Measurements from ENCODE around the gene METTL5.
"Not testable (repeated sequence)": the region's sequence is repeated elsewhere in the genome, so short reads cannot be mapped to it uniquely, and the experiment has no call there.

METTL5 gene

DNA sequence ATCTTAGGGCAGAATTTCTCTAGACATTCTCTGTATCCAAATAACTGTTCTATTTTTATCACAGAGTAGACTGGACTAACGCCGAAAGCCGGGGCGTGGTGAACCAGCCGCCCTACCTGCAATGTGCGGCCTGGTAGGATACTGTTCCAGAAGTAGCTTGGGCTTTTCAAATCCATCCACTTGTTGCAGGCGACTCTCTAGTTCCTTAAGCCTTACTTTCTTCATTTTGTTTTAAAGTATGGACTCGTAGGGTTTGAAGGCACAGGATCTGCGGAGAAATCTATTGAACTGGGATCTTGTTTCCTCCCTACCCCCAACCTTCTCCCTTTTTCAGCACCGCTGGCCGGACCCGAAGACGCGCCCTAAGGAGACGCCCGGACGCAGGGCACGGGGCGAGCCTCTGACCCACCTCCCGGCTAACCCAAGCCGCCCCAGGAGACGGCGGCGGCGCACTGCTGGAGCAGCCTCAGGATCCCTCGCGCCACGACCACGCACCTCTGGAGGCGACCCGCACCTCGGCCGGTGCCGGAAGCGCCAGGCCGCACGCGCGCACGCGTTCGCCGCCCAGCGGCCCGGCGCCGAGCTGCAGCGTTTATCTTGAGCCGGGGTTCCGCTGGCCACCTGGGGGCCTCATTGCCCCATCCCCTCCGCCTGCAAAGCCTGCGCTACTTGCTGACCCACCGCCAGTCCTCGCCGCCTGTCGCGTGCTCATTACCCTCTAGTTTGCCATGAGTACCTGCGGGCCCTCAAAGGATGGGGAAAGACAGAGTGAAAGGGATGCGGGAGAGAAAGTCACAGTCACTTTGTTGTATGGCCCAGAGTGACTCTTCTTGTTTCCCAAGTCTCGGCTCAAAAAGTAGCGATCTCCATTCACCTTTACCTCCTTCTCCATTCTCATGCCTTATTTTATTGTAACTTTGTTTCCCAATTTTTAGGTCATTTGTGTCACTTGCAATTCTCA, at the start of gene METTL5:
TSS of gene METTL5 (minus strand) at position 533 of the 961 bp plus-strand sequence. CDS start at position 225, 308 bp downstream.
- peak; percentile 69 for DNase-seq

DNA sequence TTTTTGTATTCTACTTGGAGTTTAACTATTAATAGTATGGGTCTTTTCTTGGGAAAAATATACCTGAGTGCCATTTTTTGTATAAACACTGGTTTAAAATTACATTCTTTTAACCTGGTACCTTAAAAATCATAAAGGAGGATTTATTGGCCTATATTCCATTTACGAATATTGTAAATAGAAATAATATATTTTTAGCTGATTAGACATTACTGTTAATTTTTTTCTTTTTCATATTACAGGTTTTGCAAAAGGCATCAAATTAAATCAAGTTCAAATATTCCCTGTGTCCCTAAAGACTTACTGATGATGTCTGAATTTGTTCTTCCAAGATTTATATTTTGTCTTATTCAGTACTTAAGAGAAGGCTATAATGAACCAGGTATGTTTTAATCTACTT, 47.3 kb upstream of the METTL5 start:
- no peak for DNase-seq

- not testable (repeated sequence) for DNase-seq
Measured at GRCh38 chr2:169871369-169871768, 46.7 kb upstream of the METTL5 start.

DNA sequence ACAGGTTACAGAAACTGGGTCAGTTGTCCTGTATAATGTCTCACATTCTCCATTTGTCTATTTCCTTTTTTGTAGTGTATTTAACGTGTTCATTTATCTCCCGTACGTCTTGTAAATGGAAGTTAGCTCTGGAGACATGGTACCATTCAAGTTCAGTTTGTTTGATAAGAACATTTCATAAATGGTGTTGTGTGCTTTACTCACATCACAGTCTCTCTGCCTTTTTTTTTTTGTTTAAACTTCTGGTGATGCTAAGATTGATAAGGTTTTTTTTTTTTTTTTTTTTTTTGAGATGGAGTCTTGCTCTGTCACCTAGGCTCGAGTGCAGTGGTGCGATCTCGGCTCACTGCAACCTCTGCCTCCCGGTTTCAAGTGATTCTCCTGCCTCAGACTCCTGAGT, 44.2 kb upstream of the METTL5 start:
- DNase-seq, result no peak

GRCh38 chr2:169867579-169867978, 42.9 kb upstream of the METTL5 start:
- DNase-seq, result no peak

- DNase-seq, result not testable (repeated sequence)
Measured at GRCh38 chr2:169866230-169866629, 41.5 kb upstream of the METTL5 start.

DNA sequence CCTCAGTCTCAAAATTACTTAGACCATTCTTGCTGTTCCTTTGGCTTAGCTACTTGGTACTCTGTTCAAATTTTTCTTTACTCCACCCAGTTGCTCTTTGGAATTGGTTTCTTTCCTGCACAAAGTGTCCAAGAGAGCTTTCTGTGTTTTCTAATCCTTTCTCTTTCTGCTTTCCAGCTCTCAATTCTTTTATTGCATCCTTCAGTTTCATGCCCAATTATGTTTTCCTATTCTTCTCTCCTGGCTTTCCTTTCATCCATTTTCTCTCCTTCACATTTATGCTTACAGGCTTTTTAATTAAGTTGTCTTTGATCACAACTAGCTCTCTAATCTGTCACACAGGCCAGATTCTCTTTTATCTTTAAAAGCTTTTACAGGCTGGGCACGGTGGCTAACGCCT, 40.8 kb upstream of the METTL5 start:
- DNase-seq, result no peak

GRCh38 chr2:169862816-169863215, 38.1 kb upstream of the METTL5 start:
- DNase-seq, result no peak

DNA sequence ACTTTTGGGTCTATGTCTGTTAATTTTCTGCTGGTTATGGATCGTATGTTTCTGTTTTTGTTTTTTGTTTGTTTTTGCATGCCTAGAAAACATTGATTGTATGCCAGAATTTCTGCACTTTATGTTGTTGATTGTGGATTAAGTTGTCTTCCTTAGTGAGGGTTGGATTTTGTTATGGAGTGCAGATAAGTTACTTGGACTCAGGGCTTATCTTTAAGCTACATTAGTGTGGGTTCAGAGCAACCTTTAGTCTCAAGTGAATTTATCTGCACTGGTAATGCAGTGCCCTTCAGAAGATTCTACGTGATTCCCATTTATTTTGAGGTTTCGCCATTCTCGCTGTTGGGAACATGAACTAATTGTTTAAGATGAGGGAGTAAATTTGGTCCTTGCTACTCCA, 35.4 kb upstream of the METTL5 start:
- no peak for DNase-seq

GRCh38 chr2:169859423-169859822, 34.7 kb upstream of the METTL5 start:
- no peak for DNase-seq

GRCh38 chr2:169855281-169856258, 30.9 kb upstream of the METTL5 start:
- DNase-seq, result not testable (repeated sequence)

DNA sequence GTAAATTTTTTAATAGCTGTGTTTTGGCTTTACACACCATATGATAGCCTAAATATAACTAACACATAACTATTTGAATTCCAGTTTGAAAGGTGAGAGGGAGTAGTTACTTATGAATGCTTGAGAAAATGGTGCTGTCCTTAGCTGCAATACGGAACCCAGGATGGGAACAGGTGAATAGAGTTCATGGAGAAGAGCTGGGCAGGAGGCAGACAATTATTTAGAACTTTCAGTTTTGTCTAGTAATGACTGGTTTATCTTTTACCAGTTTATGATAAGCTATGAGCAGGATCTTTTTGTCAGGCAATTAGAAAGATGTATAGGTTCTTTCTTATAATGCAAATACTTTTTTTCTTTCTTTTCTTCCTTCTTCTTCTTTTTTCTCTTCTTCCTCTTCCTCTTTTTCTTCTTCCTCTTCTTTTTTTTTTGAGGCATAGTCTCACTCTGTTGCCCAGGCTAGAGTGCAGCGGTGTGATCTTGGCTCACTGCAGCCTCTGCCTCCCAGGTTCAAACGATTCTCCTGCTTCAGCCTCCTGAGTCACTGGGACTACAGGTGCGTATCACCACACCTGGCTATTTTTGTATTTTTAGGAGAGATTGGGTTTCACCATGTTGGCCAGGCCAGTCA, 28.4 kb upstream of the METTL5 start:
- no peak for DNase-seq

DNA sequence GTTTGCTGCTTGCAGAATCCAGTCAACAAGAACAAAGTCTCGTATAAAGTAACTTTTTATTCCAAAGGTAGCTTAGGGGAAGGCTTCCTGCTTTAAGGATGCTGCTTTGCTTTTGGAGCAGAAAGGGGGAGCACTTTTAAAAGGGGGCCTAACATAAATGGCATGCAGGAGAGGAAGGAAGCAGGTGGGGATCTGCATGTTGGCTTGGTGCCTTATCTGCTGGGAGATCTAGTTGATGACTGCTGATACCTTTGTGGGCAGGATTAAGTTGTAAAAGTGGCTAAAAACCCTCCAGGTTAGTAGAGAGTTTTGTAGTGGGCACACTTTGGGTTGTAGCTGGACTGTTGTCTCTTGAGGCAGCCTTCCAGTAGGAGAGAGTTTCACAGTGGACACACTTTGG, 25.0 kb upstream of the METTL5 start:
- no peak for DNase-seq

GRCh38 chr2:169848959-169849693, 24.4 kb upstream of the METTL5 start:
- DNase-seq, result not testable (repeated sequence)

DNA sequence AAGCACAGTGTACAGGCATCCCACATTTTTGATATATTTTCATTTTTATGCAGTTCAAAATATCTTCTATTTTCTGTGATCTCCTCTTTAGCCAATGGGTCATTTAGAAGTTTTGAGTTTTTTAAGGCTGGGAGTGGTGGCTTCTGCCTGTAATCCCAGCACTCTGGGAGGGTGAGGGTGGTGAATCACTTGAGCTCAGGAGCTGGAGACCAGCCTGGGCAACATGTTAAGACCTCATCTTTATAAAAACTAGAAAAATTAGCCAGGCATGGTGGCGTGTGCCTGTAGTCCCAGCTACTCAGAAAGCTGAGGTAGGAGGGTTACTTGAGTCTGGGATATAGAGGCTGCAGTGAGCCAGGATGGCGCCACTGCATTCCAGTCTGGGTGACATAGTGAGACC, 20.3 kb upstream of the METTL5 start:
- DNase-seq, result no peak

DNA sequence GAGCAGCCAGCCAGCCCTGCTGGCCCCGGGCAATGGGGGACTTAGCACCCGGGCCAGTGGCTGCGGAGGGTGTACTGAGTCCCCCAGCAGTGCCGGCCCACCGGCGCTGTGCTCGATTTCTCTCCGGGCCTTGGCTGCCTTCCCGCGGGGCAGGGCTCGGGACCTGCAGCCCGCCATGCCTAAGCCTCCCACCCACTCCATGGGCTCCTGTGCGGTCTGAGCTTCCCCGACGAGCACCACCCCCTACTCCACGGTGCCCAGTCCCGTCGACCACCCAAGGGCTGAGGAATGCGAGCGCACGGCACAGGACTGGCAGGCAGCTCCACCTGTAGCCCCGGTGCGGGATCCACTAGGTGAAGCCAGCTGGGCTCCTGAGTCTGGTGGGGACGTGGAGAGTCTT, 16.9 kb upstream of the METTL5 start:
- DNase-seq, result not testable (repeated sequence)

DNA sequence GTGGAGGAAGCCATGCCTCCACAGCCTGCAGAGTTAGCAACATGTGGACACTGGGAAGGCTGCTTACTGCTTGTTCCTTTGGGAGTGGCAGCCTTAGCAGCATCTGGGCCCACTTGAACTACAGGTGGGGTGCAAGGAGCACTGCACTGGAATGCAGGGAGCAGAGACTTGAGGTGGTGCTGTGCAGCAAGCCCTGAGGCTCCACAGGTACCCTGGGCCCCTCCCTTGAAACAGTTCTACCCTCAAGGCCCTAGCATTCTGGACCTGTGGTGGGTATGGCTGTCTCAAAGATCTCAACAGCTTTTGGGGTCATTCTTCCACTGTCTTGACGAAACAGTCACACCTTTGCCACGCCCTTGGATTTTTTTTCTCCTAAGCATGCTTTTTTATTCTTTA, 16.0 kb upstream of the METTL5 start:
- no peak for DNase-seq

- DNase-seq, result no peak
Measured at GRCh38 chr2:169839954-169840746, 15.4 kb upstream of the METTL5 start.

DNA sequence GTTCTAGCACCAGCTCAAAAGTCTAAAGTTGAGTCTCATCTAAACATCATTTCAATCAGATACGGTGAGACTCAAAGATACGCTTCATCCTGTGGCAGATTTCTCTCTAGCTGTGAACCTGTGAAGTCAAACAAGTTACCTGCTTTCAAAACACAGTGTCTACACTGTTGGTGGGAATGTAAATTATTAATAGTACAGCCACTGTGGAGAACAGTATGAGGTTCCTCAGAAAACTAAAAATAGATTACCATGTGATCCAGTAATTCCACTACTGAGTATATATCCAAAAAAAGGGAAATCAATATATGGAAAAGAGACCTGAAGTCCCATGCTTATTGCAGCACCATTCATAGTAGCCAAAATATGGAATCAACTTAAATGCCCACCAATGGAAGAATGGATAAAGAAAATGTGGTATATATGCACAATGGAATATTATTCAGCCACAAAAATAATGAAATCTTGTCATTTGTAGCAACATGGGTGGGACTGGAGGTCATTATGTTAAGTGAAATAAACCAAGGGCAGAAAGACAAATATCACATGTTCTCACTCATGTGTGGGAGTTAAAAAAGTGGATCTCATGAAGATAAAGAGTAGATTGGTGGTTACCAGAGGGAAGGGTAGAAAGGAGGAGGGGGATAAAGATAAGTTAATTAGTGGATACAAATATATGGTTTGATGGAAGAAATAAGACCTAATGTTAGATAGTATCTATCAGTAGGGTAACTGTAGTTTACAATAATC, 14.2 kb upstream of the METTL5 start:
- no peak for DNase-seq

DNA sequence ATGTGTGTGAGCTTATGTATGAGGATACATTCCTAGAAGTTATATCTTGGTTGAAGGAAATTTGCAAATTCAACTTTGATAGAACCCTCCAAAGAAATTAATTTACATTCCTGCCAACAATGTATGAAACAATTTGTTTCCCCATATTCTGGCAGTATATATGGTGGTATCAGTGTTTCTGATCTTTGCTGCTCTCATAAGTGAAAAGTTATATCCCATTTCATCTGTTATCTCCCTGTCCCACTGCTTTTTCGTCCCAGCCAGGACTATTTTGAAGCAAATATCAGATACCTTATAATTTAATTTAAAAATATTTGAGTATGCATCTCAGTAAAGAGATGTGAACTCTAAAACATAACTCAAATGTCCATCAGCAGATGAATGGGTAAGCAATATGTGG, 9.7 kb upstream of the METTL5 start:
- DNase-seq, result no peak
